Measurements from ENCODE around the gene ASPHD2. TPM values are rescaled to one million over a fixed set of nuclear protein-coding genes. Genes with fewer than 3 reads are reported as not detected.

ASPHD2 gene
- total and polyA plus RNA-seq, 10 of the 15 experiments (the other 5 are each of a cell fraction or from before 2014, with no cell fraction given): 1.6 to 10.6 (median 5.2) TPM

DNA sequence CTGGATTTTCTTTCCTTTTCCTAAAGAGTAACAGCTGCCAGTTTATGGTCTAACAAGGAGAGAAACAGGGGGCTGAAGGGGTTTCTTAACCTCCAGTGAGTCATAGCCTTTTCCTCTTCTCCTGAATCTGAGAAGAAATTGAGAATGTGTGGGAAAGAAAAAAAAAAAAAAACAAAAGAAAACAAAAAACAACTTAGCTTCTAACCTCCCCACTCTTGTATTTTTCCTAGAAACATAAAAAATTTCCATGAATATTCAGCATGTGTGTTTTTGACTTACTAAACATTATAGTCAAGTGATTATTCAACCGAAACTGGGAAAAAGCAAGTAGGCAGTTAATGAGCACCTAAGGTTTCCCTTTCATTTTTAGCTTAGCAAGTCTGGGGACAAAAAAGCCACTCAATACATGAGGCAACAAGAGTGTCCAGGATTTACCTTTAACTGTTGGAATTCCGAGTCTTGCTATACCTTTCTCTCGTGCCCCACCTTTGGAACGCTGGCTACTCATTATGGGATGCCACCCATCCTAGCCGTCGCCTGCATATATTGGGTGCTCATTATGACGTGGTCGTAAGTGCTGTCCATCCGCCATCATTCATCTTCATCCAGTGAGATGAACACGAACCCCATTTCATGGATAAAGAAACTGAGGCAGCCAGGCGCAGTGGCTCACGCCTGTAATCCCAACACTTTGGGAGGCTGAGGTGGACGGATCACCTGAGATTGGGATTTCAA is 2.4 kb downstream of the ASPHD2 start (continued):
- TF ChIP-seq ASH2L (IDR thresholded peaks at IDR 0.05; ENCODE audit: borderline replicate concordance, low read depth) (no peak), IRF4 (IDR thresholded peaks at IDR 0.05; ENCODE audit: low read depth, low read length) (peak; percentile 58; the same call in 1 of the 2 replicates), TCF12 (IDR thresholded peaks at IDR 0.05; ENCODE audit: low read depth, low read length) (no peak), STAT1 (conservative IDR thresholded peaks at IDR 0.05) (no peak), TARDBP (IDR thresholded peaks at IDR 0.05; ENCODE audit: borderline replicate concordance) (no peak), NR2C1 (IDR thresholded peaks at IDR 0.05) (no peak), RFX5 (IDR thresholded peaks at IDR 0.05; ENCODE audit: low read depth, low read length) (no peak), MEF2B (IDR thresholded peaks at IDR 0.05; ENCODE audit: partially characterized antibody, poor library complexity, severe bottlenecking) (no peak), FOXM1 (IDR thresholded peaks at IDR 0.05; ENCODE audit: low read depth, low read length) (no peak), GABPA (IDR thresholded peaks at IDR 0.05; ENCODE audit: low read depth) (no peak), BCL11A (IDR thresholded peaks at IDR 0.05; ENCODE audit: low read depth, low read length) (no peak; the same call in 1 of the 2 replicates), MXI1 (IDR thresholded peaks at IDR 0.05; ENCODE audit: low read depth, low read length) (no peak), YBX1 (IDR thresholded peaks at IDR 0.05) (no peak), IKZF2 (IDR thresholded peaks at IDR 0.05) (peak; percentile 69 to 77), RAD51 (IDR thresholded peaks at IDR 0.05) (no peak), NFIC (IDR thresholded peaks at IDR 0.05; ENCODE audit: low read depth, low read length) (no peak), ZSCAN29 (IDR thresholded peaks at IDR 0.05) (no peak), RCOR1 (conservative IDR thresholded peaks at IDR 0.05; ENCODE audit: low read depth, low read length) (no peak), IKZF1 (conservative IDR thresholded peaks at IDR 0.05) (peak; percentile 42; the same call in 1 of the 2 replicates)
- TF ChIP-seq, protein P1, sequence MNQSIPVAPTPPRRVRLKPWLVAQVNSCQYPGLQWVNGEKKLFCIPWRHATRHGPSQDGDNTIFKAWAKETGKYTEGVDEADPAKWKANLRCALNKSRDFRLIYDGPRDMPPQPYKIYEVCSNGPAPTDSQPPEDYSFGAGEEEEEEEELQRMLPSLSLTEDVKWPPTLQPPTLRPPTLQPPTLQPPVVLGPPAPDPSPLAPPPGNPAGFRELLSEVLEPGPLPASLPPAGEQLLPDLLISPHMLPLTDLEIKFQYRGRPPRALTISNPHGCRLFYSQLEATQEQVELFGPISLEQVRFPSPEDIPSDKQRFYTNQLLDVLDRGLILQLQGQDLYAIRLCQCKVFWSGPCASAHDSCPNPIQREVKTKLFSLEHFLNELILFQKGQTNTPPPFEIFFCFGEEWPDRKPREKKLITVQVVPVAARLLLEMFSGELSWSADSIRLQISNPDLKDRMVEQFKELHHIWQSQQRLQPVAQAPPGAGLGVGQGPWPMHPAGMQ (IDR thresholded peaks at IDR 0.05; ENCODE audit: borderline replicate concordance): no peak
- TF ChIP-seq, protein P2, sequence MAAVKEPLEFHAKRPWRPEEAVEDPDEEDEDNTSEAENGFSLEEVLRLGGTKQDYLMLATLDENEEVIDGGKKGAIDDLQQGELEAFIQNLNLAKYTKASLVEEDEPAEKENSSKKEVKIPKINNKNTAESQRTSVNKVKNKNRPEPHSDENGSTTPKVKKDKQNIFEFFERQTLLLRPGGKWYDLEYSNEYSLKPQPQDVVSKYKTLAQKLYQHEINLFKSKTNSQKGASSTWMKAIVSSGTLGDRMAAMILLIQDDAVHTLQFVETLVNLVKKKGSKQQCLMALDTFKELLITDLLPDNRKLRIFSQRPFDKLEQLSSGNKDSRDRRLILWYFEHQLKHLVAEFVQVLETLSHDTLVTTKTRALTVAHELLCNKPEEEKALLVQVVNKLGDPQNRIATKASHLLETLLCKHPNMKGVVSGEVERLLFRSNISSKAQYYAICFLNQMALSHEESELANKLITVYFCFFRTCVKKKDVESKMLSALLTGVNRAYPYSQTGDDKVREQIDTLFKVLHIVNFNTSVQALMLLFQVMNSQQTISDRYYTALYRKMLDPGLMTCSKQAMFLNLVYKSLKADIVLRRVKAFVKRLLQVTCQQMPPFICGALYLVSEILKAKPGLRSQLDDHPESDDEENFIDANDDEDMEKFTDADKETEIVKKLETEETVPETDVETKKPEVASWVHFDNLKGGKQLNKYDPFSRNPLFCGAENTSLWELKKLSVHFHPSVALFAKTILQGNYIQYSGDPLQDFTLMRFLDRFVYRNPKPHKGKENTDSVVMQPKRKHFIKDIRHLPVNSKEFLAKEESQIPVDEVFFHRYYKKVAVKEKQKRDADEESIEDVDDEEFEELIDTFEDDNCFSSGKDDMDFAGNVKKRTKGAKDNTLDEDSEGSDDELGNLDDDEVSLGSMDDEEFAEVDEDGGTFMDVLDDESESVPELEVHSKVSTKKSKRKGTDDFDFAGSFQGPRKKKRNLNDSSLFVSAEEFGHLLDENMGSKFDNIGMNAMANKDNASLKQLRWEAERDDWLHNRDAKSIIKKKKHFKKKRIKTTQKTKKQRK (IDR thresholded peaks at IDR 0.05; ENCODE audit: low read depth, low read length): no peak
- TF ChIP-seq, protein P3, sequence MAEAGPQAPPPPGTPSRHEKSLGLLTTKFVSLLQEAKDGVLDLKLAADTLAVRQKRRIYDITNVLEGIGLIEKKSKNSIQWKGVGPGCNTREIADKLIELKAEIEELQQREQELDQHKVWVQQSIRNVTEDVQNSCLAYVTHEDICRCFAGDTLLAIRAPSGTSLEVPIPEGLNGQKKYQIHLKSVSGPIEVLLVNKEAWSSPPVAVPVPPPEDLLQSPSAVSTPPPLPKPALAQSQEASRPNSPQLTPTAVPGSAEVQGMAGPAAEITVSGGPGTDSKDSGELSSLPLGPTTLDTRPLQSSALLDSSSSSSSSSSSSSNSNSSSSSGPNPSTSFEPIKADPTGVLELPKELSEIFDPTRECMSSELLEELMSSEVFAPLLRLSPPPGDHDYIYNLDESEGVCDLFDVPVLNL (IDR thresholded peaks at IDR 0.05; ENCODE audit: low read depth, low read length): no peak
- TF ChIP-seq, protein P4, sequence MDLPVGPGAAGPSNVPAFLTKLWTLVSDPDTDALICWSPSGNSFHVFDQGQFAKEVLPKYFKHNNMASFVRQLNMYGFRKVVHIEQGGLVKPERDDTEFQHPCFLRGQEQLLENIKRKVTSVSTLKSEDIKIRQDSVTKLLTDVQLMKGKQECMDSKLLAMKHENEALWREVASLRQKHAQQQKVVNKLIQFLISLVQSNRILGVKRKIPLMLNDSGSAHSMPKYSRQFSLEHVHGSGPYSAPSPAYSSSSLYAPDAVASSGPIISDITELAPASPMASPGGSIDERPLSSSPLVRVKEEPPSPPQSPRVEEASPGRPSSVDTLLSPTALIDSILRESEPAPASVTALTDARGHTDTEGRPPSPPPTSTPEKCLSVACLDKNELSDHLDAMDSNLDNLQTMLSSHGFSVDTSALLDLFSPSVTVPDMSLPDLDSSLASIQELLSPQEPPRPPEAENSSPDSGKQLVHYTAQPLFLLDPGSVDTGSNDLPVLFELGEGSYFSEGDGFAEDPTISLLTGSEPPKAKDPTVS (IDR thresholded peaks at IDR 0.05; ENCODE audit: low read depth, low read length): no peak
- TF ChIP-seq, protein P5, sequence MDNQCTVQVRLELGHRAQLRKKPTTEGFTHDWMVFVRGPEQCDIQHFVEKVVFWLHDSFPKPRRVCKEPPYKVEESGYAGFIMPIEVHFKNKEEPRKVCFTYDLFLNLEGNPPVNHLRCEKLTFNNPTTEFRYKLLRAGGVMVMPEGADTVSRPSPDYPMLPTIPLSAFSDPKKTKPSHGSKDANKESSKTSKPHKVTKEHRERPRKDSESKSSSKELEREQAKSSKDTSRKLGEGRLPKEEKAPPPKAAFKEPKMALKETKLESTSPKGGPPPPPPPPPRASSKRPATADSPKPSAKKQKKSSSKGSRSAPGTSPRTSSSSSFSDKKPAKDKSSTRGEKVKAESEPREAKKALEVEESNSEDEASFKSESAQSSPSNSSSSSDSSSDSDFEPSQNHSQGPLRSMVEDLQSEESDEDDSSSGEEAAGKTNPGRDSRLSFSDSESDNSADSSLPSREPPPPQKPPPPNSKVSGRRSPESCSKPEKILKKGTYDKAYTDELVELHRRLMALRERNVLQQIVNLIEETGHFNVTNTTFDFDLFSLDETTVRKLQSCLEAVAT (IDR thresholded peaks at IDR 0.05): peak; percentile 94
